Lower leg skin (tissue), 3 donors: Measurements from ENCODE around the gene C1QTNF6.

Experiments used
- CTCF ChIP-seq, 3 donors: fragments of 450-650 bp; IDR thresholded peaks; one replicate each; pipeline ENCODE4 v1.5.1; 2016; ENCODE audit warnings: antibody characterized with exemption in 3 of 3, mild to moderate bottlenecking in 3 of 3, moderate library complexity in 2 of 3
- POLR2A ChIP-seq, 2 donors: fragments of 450-650 bp; IDR thresholded peaks; one replicate each; pipeline ENCODE4 v1.6.1; 2016 to 2017; ENCODE audit warnings: antibody characterized with exemption in 2 of 2, mild to moderate bottlenecking in 1 of 2, moderate library complexity in 1 of 2

GRCh38 chr22:37208401-37209139, 20.5 kb upstream of the C1QTNF6 start:
- TF ChIP-seq CTCF (IDR thresholded peaks at IDR 0.05) (no peak), POLR2A (IDR thresholded peaks at IDR 0.05) (no peak)
